HG02943 (cell line): Measurements from ENCODE around the gene OR2W3.

Experiments
- ATAC-seq: cut with Tn5 transposase; IDR thresholded peaks from one replicate; pipeline ENCODE4 v1.9.1; 2021; ENCODE audit warnings: mild to moderate bottlenecking, low read depth, moderate library complexity; ENCODE audit not compliant: unreplicated experiment

OR2W3 gene

DNA sequence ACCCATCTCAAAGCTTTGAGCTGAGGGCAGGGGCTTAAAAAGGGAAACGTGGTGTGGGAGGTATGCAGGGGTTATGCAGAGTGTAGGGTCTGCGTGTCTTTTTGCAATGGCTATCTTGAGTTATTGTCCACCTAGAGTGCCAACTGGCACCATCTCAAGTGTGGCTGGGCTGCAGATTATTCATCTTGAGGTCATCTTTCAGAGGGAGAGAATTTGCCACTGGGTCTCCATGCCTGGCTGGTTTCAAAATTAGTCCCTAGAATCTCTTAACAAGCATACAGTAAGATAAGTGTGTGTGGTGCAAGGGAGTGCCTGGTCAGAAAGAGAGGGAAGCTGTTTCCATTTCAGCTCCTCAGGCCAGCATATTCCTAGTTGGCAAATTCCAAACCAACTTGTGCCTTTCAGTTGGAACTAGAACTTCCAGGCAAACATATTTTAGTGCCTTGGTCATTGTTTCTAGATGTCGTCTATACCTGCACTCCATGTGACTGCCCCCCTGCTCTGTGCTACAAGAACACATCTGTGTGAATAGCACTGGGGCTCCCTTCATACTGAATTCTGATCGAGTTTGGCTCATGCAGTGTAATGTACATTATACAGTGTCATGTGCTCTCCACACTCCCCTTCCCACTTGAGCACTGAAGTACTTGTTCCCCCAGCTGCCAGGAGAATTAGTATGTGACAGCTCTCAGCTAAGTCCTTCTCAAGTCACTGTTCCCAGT lies 19.7 kb downstream of the OR2W3 start:
- no peak for ATAC-seq

DNA sequence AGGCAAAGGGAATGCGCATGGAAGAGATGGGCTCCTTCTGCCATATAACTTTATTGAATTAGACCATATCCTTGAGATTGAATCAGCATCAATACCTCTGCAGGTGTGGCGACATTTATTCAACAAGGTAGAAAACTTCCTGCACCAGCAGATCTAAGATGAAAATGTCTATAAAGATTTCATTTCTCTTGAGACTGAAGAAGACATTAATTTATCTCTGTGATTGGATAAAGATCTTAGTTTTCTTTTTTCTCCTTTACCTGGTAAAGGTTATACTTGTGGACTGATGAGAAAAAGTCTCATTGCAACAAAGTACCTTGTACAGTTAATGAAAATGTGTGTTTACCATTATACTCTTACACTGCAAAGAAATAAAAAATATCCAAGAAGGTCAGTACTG lies 24.6 kb downstream of the OR2W3 start, which contains the start of gene OR2T8:
Gene OR2T8 (plus strand): TSS at position 301 of the 400 bp plus-strand sequence. CDS start 766 bp downstream, outside the sequence.
- ATAC-seq: no peak

DNA sequence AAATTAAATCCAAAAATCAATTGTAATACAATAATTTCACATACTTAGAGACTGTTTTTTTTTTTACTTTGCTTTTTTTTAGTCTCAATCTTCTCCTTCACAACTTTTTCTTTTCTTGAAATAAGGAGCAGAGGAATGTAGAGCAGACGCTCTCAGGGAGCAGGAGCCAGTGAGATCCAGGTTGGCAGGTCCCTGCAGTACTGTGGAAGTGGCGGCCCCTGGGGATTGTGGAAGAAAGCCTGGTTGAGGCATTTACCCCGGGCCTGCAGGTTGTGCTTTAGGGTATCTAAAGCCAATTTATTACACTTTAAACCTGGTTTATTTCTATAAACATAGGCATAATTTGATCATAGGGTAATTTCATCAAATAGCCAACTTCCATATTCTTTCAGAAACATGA lies 28.6 kb downstream of the OR2W3 start:
- no peak for ATAC-seq

DNA sequence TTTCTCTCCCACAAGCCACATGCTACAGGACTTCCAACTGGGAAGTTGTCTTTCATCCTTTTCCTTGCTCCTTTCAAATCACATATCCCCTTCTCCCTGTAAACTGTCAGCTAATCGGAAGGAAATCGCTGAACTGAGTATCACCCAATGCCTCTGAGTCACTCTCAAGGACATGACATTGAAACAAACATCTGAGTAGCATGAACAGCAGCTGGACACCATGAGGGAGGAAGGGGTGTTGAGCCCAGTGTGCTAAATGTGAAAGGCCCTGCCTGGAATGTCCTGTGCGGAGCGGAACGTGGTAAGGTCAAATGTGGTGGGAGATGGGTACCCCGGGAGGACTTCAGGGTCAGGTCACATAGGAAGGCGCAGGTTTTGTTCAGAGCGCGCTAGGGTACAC lies 29.5 kb downstream of the OR2W3 start, which contains the start of gene OR2AJ1:
Gene OR2AJ1 (plus strand): TSS at position 22 of the 400 bp plus-strand sequence. CDS start 8,880 bp downstream, outside the sequence.
- no peak for ATAC-seq

DNA sequence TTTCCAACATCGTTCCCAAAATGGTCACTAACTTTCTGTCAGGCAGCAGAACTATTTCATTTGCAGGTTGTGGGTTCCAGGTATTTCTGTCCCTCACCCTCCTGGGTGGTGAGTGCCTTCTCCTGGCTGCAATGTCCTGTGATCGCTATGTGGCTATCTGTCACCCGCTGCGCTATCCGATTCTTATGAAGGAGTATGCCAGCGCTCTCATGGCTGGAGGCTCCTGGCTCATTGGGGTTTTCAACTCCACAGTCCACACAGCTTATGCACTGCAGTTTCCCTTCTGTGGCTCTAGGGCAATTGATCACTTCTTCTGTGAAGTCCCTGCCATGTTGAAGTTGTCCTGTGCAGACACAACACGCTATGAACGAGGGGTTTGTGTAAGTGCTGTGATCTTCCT lies 38.6 kb downstream of the OR2W3 start:
- ATAC-seq: no peak

DNA sequence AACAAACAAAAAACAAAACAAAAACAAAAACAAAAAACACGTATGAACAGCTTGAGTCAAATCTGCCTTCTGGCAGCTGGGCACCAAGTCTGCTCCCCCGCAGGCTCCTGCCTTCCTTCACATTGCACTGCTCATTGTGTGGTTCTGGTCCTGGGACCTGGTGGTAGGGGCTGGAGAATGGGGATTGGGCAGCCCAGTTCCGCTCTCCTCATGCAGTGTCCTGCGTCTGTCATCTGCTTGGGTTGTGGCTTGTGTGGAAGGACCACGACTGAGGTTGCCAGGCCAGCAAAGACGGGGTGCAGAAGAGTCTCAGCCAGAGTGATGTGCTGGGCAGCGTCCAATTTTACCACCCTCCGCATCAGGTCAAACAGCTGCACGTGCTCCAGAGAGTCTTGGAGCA lies 40.4 kb downstream of the OR2W3 start:
- no peak for ATAC-seq

DNA sequence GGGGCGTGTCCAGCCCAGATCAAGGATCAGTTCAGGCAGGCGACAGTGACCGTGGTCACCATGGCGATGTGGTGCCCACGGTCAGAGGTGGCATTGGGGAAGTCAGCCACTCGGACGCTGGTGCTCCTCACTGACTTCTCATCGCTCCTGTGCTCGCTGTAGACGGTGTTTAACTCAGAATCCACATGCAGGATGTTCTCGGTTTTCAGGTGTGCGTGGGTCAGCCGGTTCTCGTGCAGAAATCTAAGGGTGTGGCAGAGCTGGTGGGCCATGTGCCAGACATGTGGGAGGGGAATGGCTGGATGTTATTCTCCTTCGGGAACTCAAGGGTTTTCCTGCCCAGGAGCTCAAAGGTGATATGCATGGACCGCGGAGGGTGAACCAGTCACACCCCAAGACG lies 41.0 kb downstream of the OR2W3 start:
- no peak for ATAC-seq

DNA sequence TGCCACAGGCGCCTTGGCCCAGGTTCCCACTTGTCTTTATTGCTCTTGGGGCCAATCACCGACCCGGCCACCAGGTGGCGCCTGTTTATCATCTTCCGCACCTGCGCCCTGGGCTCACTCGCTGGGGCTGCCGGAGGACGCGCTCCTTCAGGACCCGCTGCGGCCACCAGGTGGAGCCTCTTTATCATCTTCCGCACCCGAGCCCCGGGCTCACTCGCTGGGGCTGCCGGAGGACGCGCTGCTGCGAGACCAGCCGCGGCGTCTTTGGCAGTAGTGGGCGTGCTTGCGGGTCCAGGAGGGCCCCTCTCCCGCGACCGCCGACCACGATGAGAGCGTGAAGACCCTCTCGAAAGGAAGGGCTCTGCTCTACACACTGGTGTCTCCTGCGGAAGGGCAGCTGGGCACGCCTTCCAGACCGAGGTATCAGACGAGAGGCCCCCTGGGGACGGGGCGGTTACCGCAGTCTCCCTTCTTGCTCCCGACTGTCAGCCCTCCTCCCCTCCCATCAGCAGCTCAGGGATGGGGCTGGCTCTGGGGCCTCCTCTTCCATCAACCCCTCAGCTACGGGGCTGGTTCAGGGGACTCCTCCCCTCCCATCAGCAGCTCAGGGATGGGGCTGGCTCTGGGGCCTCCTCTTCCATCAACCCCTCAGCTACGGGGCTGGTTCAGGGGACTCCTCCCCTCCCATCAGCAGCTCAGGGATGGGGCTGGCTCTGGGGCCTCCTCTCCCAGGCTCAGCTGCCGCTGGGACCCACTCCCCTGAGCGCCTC lies 41.8 kb downstream of the OR2W3 start:
- ATAC-seq: peak; percentile 100

DNA sequence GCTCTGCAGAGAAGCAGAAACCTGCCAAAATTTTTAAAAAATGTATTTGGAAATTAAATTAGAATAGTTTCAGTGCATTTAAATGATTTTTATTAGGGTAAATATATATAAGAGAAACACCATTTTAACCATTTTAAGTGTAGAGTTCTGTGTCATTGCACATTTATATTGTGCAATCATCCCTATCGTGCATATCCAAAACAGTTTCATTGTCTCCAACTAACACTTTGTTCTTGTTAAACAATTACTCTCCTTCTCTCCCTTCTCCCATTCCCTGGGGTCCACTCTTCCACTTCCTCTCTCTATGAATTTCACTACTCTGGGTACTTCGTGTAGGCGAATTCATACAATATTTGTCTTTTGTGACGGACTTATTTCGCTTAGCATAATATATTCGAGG lies 47.2 kb downstream of the OR2W3 start:
- no peak for ATAC-seq
